GM21576 (cell line): ENCODE results near the gene DELE1.

Experiments used
- ATAC-seq: cut with Tn5 transposase; IDR thresholded peaks from one replicate; pipeline ENCODE4 v1.9.1; 2021; ENCODE audit warnings: mild to moderate bottlenecking, moderate library complexity; ENCODE audit not compliant: unreplicated experiment

The DELE1 gene

GRCh38 chr5:141919218-141920119 is 4.2 kb upstream of the DELE1 start:
- ATAC-seq, result no peak

DNA sequence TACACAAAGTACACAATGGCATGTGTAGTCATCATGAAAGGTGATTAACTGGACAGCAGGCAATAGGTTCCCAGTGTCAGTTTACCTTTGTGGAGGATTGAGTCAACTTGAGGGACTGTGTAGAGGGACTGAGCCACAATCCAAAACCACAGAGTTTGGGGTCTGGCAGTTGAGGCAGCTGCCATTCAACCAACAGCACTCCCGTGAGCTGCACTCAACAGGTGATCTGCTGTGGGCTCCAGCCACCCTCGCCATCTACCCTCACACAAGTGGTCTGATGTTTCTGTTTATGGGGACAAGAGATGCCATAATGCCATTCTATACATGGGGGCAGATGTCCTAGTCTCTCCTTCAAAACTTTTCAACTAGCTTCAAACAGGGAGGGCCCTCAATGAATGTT is 2.9 kb upstream of the DELE1 start:
- ATAC-seq, result no peak

DNA sequence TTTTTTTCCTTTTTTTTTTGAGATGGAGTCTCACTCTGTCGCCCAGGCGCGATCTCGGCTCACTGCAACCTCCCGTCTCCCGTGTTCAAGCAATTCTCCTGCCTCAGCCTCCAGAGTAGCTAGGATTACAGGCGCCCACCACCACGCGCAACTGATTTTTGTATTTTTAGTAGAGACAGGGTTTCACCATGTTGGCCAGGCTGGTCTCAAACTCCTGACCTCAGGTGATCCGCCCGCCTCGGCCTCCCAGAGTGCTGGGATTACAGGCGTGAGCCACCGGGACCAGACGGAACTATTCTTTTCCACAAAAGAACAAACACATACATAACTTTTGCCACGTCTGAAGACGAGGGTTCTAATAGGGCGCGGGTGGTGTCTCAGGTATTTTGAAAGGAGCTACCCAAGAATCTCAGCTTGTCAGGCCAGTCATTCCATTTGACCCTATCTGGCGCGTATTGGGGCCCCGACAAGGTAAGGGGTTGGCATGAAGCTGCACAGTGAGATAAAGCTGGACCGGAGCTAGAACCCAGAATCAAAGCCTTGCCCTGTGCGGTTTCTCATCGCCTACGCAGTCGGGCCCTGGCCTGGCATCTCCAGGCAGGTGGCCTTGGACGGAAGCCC is 734 bp upstream of the DELE1 start:
- peak; percentile 0 for ATAC-seq

DNA sequence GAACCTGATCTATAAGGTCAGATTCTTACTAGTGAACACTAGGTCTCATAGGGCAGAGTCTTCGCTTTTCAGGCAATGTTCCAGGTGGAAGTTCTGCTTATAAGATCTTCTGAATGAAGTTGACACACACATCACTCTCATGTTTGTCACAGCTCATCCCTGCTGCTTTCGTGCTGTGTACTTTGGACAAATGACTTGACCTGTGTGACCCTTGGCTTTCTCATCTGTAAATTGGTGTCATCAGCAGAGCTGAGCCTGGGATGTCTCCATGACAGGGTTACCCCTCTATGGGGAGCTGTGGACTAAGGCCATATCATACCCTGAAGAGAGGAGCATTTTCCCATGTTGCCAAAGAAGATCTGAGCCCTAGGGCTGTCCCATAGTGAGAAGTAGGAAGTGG is 2.8 kb downstream of the DELE1 start:
- no peak for ATAC-seq

- ATAC-seq, result no peak
Observed at GRCh38 chr5:141928051-141928450, 4.4 kb downstream of the DELE1 start.

- no peak for ATAC-seq
Observed at GRCh38 chr5:141929398-141930058, 5.9 kb downstream of the DELE1 start.

DNA sequence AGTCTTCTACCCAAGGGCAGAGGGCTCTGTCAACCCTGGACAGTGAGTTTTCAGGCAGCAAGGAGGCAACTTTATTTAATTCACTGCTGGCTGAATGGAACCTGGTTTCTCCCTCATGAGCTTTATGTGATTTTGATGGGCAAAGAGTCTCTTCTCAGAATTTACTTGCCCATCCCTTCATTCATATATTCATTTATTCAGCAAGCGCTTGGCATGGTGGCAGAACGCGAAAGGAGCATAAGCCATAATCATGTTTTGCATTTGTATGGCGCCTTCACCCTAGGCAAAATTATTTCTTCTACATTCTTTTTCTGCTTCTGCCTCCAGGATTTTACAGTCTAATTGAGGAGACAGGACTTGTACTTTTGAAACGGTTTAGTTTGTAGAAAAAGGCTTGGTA is 8.0 kb downstream of the DELE1 start:
- ATAC-seq, result no peak

GRCh38 chr5:141933151-141933550 is 9.5 kb downstream of the DELE1 start:
- ATAC-seq, result no peak

DNA sequence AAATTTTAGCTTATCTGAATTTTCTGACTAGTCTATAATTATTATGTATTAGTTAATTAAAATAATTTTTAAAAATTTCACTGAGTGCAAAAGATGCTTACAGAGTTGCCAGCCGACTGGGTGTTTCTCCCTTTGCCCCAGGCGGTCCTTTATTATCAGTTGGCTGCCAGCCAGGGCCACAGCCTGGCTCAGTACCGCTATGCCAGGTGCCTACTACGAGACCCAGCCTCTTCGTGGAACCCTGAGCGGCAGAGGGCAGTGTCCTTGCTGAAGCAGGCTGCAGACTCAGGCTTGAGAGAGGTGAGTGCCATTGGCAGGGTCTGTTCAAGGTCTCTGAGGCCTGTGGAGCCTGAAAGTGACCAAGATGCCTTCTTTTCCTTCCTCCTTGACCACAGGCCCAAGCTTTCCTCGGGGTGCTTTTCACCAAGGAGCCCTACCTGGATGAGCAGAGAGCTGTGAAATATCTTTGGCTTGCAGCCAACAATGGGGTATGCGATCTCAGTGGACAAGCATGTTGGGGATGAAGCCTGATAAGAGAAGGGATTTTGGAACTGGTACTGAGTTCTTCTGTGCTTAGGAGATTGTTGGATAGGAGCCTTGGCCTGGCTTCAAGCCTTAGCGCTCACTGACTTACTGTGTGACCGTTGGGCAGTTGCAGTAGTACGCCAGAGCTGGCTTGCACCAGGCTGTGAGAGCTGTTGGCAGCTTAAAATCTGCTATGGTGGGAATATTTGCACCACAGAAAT is 10.6 kb downstream of the DELE1 start:
- ATAC-seq, result no peak

DNA sequence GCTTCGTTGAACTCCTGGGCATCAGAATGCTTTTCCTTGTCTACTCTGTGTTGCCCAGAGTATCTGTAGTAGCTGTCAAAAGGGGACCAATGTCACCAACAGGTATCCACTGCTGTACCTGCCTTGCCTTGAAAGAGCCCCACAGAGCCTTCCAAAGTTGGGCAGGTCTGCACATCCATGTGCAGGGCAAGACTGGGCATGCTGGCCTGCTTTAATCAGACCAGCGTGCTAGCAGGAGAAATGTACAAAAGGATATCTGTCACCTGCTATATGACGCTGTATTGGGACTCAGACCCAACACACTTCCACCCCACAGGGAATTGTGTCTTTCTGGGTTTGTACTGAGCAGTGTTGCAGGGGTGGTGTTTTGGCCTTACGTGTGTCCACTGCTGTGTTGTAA is 11.9 kb downstream of the DELE1 start:
- no peak for ATAC-seq

GRCh38 chr5:141940695-141941271 is 17.1 kb downstream of the DELE1 start:
- no peak for ATAC-seq

DNA sequence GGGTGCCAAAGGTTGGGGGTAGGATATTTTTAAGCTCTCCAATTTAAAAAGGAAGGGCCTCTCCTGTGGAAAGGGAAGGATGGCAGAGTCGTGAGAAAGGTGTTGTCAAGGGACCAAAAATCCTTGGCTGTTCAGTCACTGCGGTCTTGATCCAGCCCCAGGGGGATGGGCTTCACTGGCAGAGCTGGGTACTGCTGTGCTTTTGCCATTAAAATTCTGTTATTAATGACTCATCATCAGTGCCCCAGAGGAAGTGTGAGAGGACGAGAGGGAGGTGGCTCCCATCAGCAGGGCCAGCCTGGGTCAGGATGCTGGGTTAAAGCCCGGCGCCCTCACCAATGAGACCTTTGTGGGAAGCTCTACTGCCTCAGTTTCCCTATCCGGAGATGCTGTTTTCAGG is 17.6 kb downstream of the DELE1 start:
- no peak for ATAC-seq

DNA sequence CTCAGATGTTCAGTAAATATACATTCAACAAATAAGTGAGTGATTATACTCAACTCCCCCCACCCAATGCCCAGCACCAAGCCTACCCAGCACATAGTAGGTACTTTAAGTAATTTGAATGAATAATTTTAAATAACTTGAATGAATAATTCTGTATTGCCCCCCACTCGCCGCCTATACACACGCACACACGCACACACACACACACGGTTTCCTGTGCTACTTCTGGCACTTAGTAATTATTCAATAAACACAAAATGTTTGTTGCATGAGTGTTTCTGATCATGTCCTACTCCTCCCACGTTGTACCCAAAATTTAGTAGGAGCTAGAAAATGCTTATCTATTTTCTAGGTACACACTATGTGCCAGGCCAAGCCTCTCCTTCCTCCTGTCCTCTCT is 18.1 kb downstream of the DELE1 start:
- ATAC-seq, result no peak

DNA sequence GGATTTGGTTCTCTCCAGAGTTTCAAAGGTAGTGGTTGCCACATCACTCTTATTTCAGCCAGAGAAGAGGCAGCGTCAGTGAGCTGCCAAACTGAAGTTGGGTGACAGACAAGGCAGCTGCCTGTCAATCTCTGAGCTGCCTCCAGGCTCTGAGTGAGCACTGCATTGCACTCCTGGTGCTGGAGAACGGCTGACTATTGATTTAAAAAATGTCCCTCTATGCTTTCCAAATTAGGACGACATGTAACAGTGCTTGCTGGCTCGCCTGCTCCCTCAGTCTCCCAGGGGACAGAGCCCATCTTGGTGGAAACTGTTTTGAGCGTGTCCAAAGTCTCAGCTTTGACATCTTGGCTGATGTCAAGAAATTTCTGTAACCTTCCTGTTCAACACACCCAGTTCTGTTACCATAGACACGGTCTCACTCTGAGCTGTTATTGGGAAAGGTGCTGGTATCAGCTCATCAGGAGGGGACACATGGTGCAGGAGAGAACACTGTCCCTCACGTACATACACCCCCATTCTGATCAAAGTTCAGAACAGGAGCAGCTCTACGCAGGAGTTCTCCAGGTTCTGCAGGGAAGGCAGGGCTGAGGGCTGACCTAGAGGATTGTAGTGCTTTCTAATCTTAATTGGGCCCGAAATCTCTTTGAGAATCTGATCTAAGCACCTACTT is 18.6 kb downstream of the DELE1 start:
- ATAC-seq, result no peak

- ATAC-seq, result no peak
Observed at GRCh38 chr5:141944076-141944475, 20.4 kb downstream of the DELE1 start.

DNA sequence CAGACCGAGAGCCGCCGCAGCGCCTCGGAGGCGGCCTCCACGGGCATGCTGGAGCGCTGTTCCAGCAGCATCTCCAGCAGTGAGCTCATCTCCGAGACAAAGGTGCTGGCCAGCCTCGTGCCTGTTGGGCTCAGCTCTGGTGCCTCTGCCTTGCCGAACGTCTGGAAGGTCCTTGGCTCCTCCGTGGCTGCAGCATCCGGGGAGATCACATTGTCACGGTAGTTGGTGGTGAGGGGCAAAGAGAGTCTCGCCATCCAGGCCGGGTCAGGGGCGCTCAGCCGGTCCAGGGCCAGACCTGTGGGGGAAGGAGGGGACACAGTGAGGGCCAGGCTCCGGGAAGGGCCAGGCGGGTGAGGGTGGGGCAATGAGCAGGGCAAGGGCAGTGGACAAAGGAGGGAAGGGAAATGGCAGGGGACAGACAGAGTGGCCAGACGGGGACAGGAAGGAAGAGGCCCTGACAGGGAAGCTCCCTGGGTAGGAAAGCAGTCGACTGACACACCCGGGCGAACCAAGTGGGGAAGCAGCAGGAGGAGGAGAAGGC is 21.9 kb downstream of the DELE1 start:
- no peak for ATAC-seq

GRCh38 chr5:141947316-141947715 is 23.6 kb downstream of the DELE1 start:
- ATAC-seq, result no peak

DNA sequence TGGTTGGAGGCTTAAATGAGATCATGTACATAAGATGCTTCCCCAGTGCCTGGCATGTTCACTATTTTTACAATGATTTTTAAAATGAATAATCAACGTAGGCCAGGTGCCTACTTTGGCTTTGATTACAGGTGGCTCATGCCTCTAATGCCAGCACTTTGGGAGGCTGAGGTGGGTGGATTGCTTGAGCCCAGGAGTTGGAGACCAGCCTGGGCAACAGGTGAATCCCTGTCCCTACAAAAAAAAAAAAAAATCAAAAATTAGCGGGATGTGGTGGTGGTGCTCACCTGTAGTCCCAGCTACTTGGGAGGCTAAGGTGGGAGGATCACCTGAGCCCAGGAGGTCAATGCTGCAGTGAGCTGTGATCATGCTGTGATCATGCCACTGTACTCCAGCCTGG is 25.1 kb downstream of the DELE1 start:
- ATAC-seq, result no peak

GRCh38 chr5:141949511-141949910 is 25.8 kb downstream of the DELE1 start:
- no peak for ATAC-seq
